Muscle layer of duodenum (tissue), 2 donors: ENCODE data around the gene TAF1C.

Experiments
- H3K27ac ChIP-seq: one replicate; pipeline ENCODE4 v1.7.0; 2013; ENCODE audit warnings: mild to moderate bottlenecking, low read length
- H3K27me3 ChIP-seq: one replicate; pipeline ENCODE4 v1.7.0; 2013; ENCODE audit warnings: low read depth, mild to moderate bottlenecking, control low read depth, low read length
- H3K36me3 ChIP-seq, 2 donors: one replicate each; pipeline ENCODE4 v1.7.0; 2013; ENCODE audit warnings: low read length in 2 of 2, control low read depth in 1 of 2, mild to moderate bottlenecking in 1 of 2; ENCODE audit not compliant: insufficient read depth in 2 of 2, control insufficient read depth in 1 of 2
- H3K4me1 ChIP-seq, 2 donors: one replicate each; pipeline ENCODE4 v1.7.0; 2013; ENCODE audit warnings: low read length in 2 of 2, mild to moderate bottlenecking in 2 of 2, control low read depth in 1 of 2, moderate library complexity in 1 of 2; ENCODE audit not compliant: insufficient read depth in 2 of 2, control insufficient read depth in 1 of 2
- H3K4me3 ChIP-seq, 2 donors: one replicate each; pipeline ENCODE4 v1.7.0; 2013; ENCODE audit warnings: low read length in 2 of 2, low read depth in 1 of 2, mild to moderate bottlenecking in 1 of 2
- H3K9me3 ChIP-seq, 2 donors: one replicate each; pipeline ENCODE4 v1.7.0; 2013; ENCODE audit warnings: low read length in 2 of 2, control low read depth in 1 of 2, mild to moderate bottlenecking in 1 of 2; ENCODE audit not compliant: control insufficient read depth in 1 of 2
- donor health status: healthy.

TAF1C gene

DNA sequence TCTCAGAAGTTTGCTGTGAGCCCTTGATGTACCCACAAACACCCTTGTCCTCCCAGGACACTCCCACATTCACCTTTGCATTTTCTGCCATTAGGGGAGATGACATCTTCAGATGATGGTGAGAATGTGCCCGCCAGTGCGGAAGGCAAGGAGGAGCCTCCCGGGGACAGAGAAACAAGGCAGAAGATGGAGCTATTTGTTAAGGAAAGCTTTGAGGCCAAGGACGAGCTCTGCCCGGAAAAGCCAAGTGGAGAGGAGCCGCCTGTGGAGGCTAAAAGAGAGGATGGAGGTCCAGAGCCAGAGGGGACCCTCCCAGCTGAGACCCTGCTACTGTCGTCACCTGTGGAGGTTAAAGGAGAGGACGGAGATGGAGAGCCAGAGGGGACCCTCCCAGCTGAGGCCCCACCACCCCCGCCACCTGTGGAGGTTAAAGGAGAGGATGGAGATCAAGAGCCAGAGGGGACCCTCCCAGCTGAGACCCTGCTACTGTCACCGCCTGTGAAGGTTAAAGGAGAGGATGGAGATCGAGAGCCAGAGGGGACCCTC lies 17.0 kb downstream of the TAF1C start:
- Histone ChIP-seq H3K9me3 (no peaks in the 10 kb centered on the region), H3K27me3 (no peaks in the 10 kb centered on the region), H3K4me3 (no peak overlapping the region), H3K27ac (no peak overlapping the region), H3K36me3 (no peaks in the 10 kb centered on the region), H3K4me1 (no peaks in the 10 kb centered on the region)

DNA sequence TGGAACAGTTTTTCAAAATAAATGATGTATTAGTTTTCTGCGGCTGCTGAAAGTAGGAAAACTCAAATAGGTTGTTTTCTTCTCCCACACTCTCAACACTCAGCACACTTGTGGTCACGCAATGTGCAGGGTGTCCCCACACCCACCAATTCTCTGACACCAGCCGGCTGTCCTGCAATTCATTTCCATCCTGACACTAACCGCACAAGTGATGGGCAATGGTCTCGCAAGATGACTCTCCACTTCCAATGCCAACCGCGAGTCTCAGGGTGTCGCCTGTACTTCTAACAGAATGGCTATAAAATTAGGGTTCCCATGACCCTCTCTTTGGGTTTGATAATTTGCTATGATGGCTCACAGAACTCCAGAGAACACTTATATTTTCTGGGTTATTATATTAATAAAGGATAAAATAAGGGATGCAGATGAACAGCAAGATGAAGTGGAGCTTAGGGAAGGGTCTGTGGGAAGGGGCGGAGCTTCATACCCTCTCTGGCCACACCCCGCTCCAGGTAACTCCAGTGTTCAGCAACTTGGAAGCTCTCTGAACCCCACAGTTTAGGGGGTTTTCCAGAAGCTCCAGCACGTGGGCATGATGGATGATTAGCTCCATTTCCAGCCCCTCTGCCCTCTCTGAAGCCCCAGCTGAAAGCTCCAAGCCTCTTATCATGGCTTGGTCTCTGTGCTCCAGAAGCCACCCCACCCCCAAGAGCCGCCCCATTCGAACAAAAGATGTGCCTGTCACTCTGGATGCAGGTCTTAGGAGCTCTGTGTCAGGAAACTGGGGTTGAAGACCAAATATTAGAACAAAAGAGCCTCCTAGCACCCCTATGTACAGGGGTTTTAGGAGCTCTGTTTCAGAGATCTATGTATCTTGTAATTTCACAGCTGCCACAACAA lies 19.8 kb downstream of the TAF1C start:
- no peak overlapping the region for H3K27ac ChIP-seq
- no peaks in the 10 kb centered on the region for H3K4me1 ChIP-seq
- H3K9me3 ChIP-seq, result no peaks in the 10 kb centered on the region
- no peaks in the 10 kb centered on the region for H3K36me3 ChIP-seq
- no peaks in the 10 kb centered on the region for H3K27me3 ChIP-seq
- H3K4me3 ChIP-seq, result no peak overlapping the region

DNA sequence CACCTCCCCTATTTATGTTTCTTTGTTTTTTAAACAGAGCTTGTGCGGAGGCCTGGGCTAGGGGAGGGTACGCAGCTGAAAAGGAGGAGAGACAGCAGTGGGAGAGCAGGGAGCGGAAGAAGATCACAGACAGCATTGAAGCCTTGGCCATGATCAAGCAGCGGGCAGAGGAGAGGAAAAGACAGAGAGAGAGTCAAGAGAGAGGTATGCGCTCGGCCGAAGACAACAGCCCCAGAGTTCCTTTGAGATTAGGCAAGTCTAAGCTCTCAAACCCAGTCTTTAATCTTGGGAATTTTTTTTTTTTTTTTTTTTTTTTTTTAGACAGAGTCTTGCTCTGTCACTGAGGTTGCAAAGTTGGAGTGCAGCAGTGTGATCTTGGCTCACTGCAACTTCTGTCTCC lies 21.1 kb downstream of the TAF1C start:
- Histone ChIP-seq H3K9me3 (no peaks in the 10 kb centered on the region), H3K27me3 (no peaks in the 10 kb centered on the region), H3K27ac (no peak overlapping the region), H3K36me3 (no peaks in the 10 kb centered on the region), H3K4me3 (no peak overlapping the region), H3K4me1 (no peaks in the 10 kb centered on the region)

DNA sequence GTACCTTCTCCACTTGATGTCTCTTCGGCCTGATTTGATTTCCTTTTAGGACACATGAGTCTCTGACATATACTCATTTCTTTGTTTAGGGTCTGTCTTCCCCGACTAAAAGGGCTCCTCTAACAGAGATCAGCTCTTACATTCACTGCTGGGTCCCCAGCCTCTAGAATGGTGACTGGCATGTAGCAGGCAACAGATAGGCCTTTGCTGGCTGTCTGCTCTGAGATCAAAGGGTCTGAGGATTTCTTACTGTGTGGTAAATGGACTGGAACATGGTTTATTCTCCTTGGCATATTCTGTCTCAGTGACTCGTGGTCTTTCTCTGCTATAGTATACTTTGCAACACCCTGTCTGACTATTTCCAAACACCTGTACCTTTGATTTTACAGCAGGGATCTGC lies 25.1 kb downstream of the TAF1C start:
- Histone ChIP-seq H3K4me1 (no peaks in the 10 kb centered on the region), H3K27me3 (peaks cover 4% of the 10 kb centered on the region), H3K4me3 (no peak overlapping the region), H3K27ac (no peak overlapping the region), H3K36me3 (no peaks in the 10 kb centered on the region), H3K9me3 (no peaks in the 10 kb centered on the region)

DNA sequence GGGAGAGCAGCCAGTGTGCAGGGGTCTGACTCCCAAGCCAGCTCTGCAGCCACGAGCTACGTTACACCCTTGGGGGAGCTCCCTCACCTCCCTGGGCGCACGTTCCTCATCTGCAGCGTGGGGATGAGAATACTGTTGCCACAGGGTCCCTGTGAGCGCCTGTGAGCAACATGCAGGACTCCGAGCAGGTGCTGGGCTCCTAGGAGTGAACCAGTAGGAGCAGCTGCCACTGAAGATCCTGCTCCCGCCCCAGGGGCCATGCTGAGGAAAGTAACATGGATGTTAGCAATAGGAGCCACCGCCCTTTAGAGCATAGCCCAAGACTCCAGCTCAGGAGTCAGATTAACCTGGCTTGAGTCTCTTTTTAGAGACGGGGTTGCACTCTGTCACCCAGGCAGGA lies 25.8 kb downstream of the TAF1C start:
- no peak overlapping the region for H3K4me3 ChIP-seq

DNA sequence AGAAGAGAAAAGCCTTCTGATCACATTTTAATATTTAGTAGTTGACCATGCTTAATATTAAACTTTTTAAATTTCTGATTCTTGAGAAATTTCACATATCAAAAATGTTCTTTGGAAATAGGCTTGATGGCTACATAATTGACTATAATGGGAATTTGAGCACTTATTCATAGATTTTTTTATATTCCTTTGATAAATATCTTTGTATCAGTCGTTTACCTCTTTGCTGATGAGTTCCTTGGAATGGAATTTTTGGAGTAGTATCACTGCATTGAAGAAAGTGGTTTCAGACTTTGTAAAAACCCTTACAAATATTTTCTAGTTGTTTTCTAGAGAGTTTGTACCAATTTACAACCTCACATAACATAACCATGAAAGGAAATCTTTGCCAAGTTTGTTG lies 27.1 kb downstream of the TAF1C start:
- Histone ChIP-seq H3K4me3 (no peak overlapping the region), H3K27me3 (peaks cover 4% of the 10 kb centered on the region), H3K4me1 (no peaks in the 10 kb centered on the region), H3K36me3 (no peaks in the 10 kb centered on the region), H3K27ac (no peak overlapping the region), H3K9me3 (no peaks in the 10 kb centered on the region)

More for the DNA sequence above, 25.8 kb downstream of the TAF1C start:
- Histone ChIP-seq H3K9me3 (no peaks in the 10 kb centered on the region), H3K4me1 (no peaks in the 10 kb centered on the region), H3K36me3 (no peaks in the 10 kb centered on the region), H3K27ac (no peak overlapping the region), H3K27me3 (peaks cover 4% of the 10 kb centered on the region)

DNA sequence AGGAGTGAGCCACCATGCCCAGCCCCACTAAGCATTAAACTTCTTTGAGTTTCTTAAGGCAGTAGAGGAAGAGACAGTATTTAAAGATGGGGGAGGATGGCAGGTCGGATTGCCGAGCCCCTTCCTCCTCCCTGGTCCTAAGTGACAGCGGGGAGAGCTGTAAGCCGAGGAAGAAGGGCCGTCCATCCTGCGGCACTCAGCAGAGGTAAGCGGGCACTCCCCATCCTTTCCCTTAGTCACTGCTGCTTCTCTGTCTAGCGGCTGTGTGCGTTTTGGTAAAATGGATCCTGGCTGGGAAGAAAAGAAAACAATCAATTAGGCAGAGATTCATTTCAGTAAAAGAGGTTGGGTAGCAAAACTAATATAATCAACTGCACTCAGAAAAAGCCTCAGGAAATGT lies 27.9 kb downstream of the TAF1C start:
- H3K4me3 ChIP-seq, result no peak overlapping the region
- peaks cover 4% of the 10 kb centered on the region for H3K27me3 ChIP-seq
- H3K4me1 ChIP-seq, result no peaks in the 10 kb centered on the region
- no peaks in the 10 kb centered on the region for H3K9me3 ChIP-seq
- H3K27ac ChIP-seq, result no peak overlapping the region
- no peaks in the 10 kb centered on the region for H3K36me3 ChIP-seq

DNA sequence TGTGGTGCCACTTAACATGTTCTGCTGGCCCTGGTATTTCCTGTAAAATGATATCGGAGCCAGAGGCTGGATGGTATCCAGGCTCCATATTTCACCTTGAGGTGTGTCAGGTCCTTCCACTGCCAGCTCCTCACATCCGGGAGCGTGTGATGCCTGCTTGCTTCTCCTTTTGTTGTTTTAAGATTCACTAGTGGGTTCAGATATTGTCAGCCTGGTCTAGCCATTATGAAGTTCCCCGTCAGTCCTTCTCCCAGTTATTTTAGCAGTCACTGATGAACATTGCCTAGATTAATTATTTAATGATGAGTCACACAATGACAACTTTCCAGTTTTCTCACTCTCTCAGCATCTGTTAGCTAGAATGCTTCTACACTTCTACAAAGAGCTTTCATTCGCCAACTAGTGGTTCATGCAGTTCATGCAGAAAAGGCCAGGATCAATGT lies 30.5 kb downstream of the TAF1C start:
- Histone ChIP-seq H3K36me3 (no peaks in the 10 kb centered on the region), H3K4me3 (no peak overlapping the region), H3K4me1 (no peaks in the 10 kb centered on the region), H3K27ac (no peak overlapping the region), H3K27me3 (peaks cover 4% of the 10 kb centered on the region), H3K9me3 (no peaks in the 10 kb centered on the region)

DNA sequence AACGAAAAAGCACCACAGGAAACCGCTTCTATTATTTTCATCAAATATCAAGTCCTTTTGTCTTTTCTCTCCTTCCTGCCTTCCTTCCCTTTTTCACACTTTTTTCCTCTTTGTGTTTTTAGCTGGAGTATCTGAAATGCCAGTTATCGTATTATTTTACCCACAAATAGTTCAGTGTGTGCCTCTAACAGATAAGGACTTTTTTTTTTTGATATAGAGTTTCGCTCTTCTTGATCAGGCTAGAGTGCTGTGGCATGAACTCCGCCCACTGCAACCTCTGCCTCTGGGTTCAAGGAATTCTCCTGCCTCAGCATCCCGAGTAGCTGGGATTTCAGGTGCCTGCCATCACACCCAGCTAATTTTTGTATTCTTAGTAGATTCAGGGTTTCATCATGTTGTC lies 31.1 kb downstream of the TAF1C start:
- Histone ChIP-seq H3K27me3 (peaks cover 4% of the 10 kb centered on the region), H3K4me1 (no peaks in the 10 kb centered on the region), H3K36me3 (no peaks in the 10 kb centered on the region), H3K4me3 (no peak overlapping the region), H3K27ac (no peak overlapping the region), H3K9me3 (no peaks in the 10 kb centered on the region)

DNA sequence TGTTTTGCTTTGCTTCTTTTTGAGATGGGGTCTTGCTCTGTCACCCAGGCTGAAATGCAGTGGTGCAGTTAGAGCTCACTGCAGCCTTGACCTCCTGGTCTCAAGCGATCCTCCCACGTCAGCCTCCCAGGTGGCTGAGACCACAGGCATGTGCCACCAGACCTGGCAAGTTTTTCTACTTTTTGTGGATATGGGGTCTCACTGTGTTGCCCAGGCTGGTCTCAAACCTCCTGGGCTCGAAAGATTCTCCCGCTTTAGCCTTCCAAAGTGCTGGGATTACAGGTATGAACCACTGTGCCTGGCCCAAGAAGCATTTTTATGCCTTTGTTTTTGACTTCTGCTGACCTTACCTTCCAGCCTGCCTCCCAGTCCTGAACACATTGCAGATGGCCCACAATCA lies 31.6 kb downstream of the TAF1C start:
- H3K27me3 ChIP-seq, result peaks cover 4% of the 10 kb centered on the region
- no peaks in the 10 kb centered on the region for H3K9me3 ChIP-seq
- H3K27ac ChIP-seq, result no peak overlapping the region
- no peaks in the 10 kb centered on the region for H3K4me1 ChIP-seq
- no peaks in the 10 kb centered on the region for H3K36me3 ChIP-seq
- no peak overlapping the region for H3K4me3 ChIP-seq

DNA sequence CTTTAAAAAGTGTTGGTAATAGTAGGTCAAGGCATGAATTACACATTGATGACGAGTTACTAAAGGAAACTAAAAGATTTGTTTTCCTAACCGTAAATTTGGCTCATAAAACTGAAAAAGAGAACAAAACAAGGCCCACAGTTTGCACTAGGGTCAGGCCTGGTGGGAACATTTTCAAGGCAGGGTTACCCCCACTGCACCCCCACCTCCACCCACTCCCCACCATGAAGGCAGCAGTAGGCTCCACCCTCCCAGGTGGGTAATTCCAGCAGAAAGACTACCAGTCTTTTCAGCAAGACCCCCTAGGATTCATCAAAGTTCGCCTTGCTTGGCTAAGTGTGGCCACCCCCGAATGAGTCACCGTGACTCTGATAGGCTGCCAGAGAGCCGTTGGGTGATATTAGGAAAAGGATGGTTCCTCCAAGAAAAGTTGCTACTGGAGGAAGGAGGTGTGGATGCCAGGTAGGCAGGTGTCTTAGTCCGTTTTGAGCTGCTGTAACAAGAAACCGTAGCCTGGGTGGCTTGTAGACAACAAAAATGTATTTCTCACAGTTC lies 33.1 kb downstream of the TAF1C start:
- no peak overlapping the region for H3K27ac ChIP-seq
- H3K27me3 ChIP-seq, result peaks cover 4% of the 10 kb centered on the region
- no peaks in the 10 kb centered on the region for H3K9me3 ChIP-seq
- no peak overlapping the region for H3K4me3 ChIP-seq
- no peaks in the 10 kb centered on the region for H3K4me1 ChIP-seq
- no peaks in the 10 kb centered on the region for H3K36me3 ChIP-seq
